Measurements from ENCODE around the gene USP10. TPM values are rescaled to one million over a fixed set of nuclear protein-coding genes. Genes with fewer than 3 reads are reported as not detected.

Gene USP10
- total and polyA plus RNA-seq, 2 donors (not counting 1 experiment from before 2014, with no cell fraction given): 48.6 to 59.1 TPM

DNA sequence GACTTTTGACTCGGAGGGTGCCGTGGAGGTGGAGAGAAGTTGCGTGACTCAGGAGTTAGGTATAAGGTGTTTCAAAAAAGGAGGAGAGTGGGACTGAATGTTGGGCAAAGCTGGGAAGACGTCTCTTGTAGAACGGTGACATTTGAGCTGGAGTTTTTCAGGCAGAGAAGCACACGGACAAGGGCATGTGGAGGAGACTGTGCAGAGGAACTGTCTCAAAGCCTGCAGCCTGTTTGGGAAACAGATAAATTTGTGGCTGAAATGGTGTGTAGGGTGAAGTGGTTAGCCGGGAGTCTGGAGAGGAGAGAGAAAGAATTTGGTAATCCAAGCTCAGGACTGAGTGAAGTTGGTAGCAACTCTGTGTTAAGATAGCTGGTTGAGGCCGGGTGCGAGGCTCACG, 9.8 kb downstream of the USP10 start:
- peaks cover 4% of the 10 kb centered on the region for H4K20me1 ChIP-seq (ENCODE audit: control insufficient read depth, extremely low read depth, insufficient read depth, low read length)

DNA sequence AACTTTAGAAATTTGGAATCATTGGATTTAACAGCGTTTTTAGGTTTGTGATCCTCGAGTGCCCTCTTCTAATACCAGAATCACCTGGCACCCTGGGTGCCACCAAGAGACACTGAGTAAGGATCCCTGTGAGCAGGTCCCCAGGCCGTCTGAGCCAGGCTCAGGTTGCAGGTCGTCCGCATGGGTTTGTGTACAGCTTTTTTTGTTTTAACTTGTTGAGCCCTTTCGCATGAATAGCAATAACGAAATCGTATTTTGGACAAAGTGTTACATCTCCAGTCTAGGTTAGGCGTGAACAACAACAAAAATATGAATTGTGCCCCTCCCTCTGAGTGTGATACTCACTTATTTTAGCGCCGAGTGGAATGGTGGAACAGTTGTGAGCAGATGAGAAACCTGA, 10.9 kb downstream of the USP10 start:
- no peak for TF ChIP-seq EZH2 (IDR thresholded peaks at IDR 0.05; ENCODE audit: low read length, missing control alignments)
- TF ChIP-seq, protein P1, sequence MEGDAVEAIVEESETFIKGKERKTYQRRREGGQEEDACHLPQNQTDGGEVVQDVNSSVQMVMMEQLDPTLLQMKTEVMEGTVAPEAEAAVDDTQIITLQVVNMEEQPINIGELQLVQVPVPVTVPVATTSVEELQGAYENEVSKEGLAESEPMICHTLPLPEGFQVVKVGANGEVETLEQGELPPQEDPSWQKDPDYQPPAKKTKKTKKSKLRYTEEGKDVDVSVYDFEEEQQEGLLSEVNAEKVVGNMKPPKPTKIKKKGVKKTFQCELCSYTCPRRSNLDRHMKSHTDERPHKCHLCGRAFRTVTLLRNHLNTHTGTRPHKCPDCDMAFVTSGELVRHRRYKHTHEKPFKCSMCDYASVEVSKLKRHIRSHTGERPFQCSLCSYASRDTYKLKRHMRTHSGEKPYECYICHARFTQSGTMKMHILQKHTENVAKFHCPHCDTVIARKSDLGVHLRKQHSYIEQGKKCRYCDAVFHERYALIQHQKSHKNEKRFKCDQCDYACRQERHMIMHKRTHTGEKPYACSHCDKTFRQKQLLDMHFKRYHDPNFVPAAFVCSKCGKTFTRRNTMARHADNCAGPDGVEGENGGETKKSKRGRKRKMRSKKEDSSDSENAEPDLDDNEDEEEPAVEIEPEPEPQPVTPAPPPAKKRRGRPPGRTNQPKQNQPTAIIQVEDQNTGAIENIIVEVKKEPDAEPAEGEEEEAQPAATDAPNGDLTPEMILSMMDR (conservative IDR thresholded peaks at IDR 0.05 in 1 of 2, IDR thresholded peaks at IDR 0.05 in 1 of 2; ENCODE audit: low read depth in 1 of 2, low read length in 2 of 2): no peak
- peaks cover 96% of the 10 kb centered on the region for H3K79me2 ChIP-seq (ENCODE audit: control insufficient read depth, insufficient read depth, low read length)
- no peak overlapping the region for H3K4me3 ChIP-seq (replicated peaks in 1 of 4; ENCODE audit: control extremely low read depth in 1 of 4, insufficient read depth in 1 of 4, low read depth in 3 of 4, low read length in 4 of 4)
- peaks cover 4% of the 10 kb centered on the region for H4K20me1 ChIP-seq (ENCODE audit: control insufficient read depth, extremely low read depth, insufficient read depth, low read length)
- no peaks in the 10 kb centered on the region for H3K27me3 ChIP-seq (ENCODE audit: control insufficient read depth, insufficient read depth, low read length)
- no peak overlapping the region for H2AFZ ChIP-seq (ENCODE audit: low read length)
- H3K4me2 ChIP-seq (ENCODE audit: extremely low read depth, insufficient read depth, low read length): no peak overlapping the region
- H3K4me1 ChIP-seq (ENCODE audit: control insufficient read depth, extremely low read depth, insufficient read depth, low read length): no peaks in the 10 kb centered on the region
- no peak overlapping the region for H3K9ac ChIP-seq (ENCODE audit: insufficient read depth, low read length)
- H3K9me3 ChIP-seq (ENCODE audit: control insufficient read depth, insufficient read depth, low read depth, low read length): no peaks in the 10 kb centered on the region
- H3K36me3 ChIP-seq (ENCODE audit: control insufficient read depth, insufficient read depth, low read length): peaks cover 2% of the 10 kb centered on the region
- H3K27ac ChIP-seq (ENCODE audit: insufficient read depth, low read length): no peak overlapping the region
- DNase-seq (ENCODE audit: low read depth in 2 of 2): no peak

More for the DNA sequence above, 9.8 kb downstream of the USP10 start:
- DNase-seq (ENCODE audit: low read depth in 2 of 2): no peak
- H3K9ac ChIP-seq (ENCODE audit: insufficient read depth, low read length): no peak overlapping the region
- H3K79me2 ChIP-seq (ENCODE audit: control insufficient read depth, insufficient read depth, low read length): peaks cover 97% of the 10 kb centered on the region
- peaks cover 2% of the 10 kb centered on the region for H3K36me3 ChIP-seq (ENCODE audit: control insufficient read depth, insufficient read depth, low read length)
- H3K4me3 ChIP-seq (replicated peaks in 1 of 4; ENCODE audit: control extremely low read depth in 1 of 4, insufficient read depth in 1 of 4, low read depth in 3 of 4, low read length in 4 of 4): no peak overlapping the region
- no peak overlapping the region for H3K4me2 ChIP-seq (ENCODE audit: extremely low read depth, insufficient read depth, low read length)
- no peaks in the 10 kb centered on the region for H3K4me1 ChIP-seq (ENCODE audit: control insufficient read depth, extremely low read depth, insufficient read depth, low read length)
- no peaks in the 10 kb centered on the region for H3K9me3 ChIP-seq (ENCODE audit: control insufficient read depth, insufficient read depth, low read depth, low read length)
- H3K27me3 ChIP-seq (ENCODE audit: control insufficient read depth, insufficient read depth, low read length): no peaks in the 10 kb centered on the region
- H3K27ac ChIP-seq (ENCODE audit: insufficient read depth, low read length): no peak overlapping the region
- H2AFZ ChIP-seq (ENCODE audit: low read length): no peak overlapping the region
- no peak for TF ChIP-seq EZH2 (IDR thresholded peaks at IDR 0.05; ENCODE audit: low read length, missing control alignments)
- TF ChIP-seq, protein P1 (conservative IDR thresholded peaks at IDR 0.05 in 1 of 2, IDR thresholded peaks at IDR 0.05 in 1 of 2; ENCODE audit: low read depth in 1 of 2, low read length in 2 of 2): no peak

DNA sequence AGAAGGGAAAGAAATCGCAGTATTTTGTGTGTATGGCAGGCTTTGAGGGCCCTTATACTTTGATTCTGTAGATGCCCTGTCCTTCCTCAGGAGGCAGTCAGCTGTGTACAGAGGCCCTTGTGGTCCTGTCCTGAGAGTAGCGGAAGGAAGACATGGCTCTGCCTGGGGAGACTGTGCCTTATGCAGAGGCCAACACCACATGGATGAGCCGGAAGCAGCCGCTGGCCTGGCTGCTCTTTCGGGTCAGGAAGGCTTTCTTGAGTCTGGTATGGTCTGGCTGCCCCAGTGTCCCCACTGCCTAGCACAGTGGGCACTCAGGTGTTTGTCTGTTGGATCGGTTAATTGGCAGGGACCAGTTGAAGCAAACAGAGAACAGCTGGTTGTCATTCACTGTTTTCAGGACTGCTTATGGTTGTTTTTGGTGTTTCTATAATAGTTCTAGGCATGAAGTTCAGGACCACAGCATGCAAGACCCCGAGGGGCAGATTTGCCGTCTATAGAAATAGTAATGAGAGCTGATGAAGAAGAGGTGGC, 12.4 kb downstream of the USP10 start:
- DNase-seq (ENCODE audit: low read depth in 2 of 2): no peak
- no peak overlapping the region for H3K4me3 ChIP-seq (replicated peaks in 1 of 4; ENCODE audit: control extremely low read depth in 1 of 4, insufficient read depth in 1 of 4, low read depth in 3 of 4, low read length in 4 of 4)
- H2AFZ ChIP-seq (ENCODE audit: low read length): no peak overlapping the region
- peaks cover 4% of the 10 kb centered on the region for H4K20me1 ChIP-seq (ENCODE audit: control insufficient read depth, extremely low read depth, insufficient read depth, low read length)
- H3K27me3 ChIP-seq (ENCODE audit: control insufficient read depth, insufficient read depth, low read length): no peaks in the 10 kb centered on the region
- H3K4me1 ChIP-seq (ENCODE audit: control insufficient read depth, extremely low read depth, insufficient read depth, low read length): no peaks in the 10 kb centered on the region
- no peak overlapping the region for H3K27ac ChIP-seq (ENCODE audit: insufficient read depth, low read length)
- no peak overlapping the region for H3K9ac ChIP-seq (ENCODE audit: insufficient read depth, low read length)
- peaks cover 2% of the 10 kb centered on the region for H3K36me3 ChIP-seq (ENCODE audit: control insufficient read depth, insufficient read depth, low read length)
- H3K4me2 ChIP-seq (ENCODE audit: extremely low read depth, insufficient read depth, low read length): no peak overlapping the region
- H3K79me2 ChIP-seq (ENCODE audit: control insufficient read depth, insufficient read depth, low read length): peaks cover 98% of the 10 kb centered on the region
- TF ChIP-seq, protein P1 (conservative IDR thresholded peaks at IDR 0.05 in 1 of 2, IDR thresholded peaks at IDR 0.05 in 1 of 2; ENCODE audit: low read depth in 1 of 2, low read length in 2 of 2): no peak
- no peak for TF ChIP-seq EZH2 (IDR thresholded peaks at IDR 0.05; ENCODE audit: low read length, missing control alignments)
- no peaks in the 10 kb centered on the region for H3K9me3 ChIP-seq (ENCODE audit: control insufficient read depth, insufficient read depth, low read depth, low read length)
